OCI-M1 (cell line): ENCODE measurements around the gene HSD11B1.

Source experiments
- DNase-seq: peaks from one replicate; lab custom pipeline; 2025; lab: John Stamatoyannopoulos, UW

Gene HSD11B1

DNA sequence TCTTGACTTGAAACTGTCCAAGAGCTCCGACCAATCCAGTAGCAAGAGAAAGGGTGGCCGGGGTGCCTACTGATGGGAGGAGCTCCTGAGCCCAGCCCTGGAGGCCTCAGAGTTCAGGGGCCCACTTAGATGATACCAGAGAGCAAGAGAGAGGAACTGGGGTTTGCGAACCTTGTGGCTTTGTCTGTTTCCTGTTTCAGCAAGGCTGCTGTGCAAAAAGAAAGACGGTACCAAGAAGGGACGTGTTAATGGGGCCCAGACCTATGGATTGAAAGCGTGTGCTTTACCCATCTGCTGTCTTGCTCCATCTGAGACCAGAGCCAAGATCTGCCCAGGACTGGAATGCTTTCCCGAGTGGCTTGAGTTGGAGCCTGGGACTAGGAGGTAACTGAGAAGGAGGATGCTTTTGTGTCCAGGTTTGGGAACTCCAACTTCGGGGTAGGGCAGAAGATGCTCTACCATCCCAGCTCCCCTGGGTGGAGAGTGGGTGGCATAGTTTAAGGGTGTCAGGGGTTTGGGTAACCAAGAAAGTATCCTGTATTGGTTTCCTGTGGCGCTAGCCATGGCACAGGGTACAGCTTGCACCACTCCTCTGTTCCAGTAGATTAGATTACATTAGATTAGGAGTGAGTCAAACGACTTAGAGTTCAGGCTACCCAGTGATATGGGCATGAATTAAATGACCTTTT, 51.4 kb downstream of the HSD11B1 start, which contains the start of gene TRAF3IP3:
TRAF3IP3 (plus strand) TSS at position 128 of the 689 bp plus-strand sequence. CDS start 3,987 bp downstream, outside the sequence.
- DNase-seq: peak; percentile 59

GRCh38 chr1:209756615-209757445, 52.2 kb downstream of the HSD11B1 start:
- DNase-seq: no peak

DNA sequence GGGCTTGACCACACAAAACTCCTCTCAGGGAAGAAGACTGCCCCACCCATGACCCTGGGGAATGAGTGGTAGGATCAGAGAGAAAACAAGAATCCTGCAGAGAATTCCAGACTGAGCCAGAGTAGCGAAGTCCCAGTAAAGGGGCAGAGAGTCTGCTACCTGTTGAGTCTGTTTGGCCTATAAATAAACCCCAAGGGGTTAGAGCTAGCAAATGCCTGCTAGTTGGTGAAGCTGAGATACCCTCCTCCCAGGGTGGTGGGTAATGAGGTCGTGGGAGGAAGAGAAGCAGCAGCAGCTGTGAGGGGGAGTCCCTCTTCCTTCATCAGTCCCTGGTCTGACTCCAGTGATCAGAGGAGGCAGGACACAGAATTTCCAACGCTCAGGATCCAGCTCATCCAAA, 53.8 kb downstream of the HSD11B1 start:
- DNase-seq: no peak

GRCh38 chr1:209759829-209760359, 55.2 kb downstream of the HSD11B1 start:
- DNase-seq: no peak

- no peak for DNase-seq
Measured at GRCh38 chr1:209761011-209761635, 56.5 kb downstream of the HSD11B1 start.

DNA sequence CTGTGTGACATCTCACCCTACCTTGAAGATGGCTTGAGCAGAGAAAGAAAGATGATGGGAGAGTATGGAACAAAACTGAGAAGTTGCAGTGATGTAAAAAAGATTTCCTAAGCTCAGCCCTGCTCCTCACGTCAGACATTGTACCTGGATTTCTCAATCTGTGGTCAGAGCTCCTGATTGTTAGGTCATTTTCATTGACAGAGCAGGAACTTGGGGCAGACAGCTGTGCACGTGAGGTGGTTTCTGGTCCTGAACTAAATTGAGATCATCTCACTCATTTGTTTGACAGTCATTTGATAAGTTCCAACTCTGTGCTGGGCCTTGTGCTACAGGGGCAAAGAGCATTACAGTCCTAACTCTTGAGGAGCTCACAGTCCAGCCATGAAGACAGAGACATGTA, 61.4 kb downstream of the HSD11B1 start:
- no peak for DNase-seq

- no peak for DNase-seq
Measured at GRCh38 chr1:209767096-209767495, 62.5 kb downstream of the HSD11B1 start.

DNA sequence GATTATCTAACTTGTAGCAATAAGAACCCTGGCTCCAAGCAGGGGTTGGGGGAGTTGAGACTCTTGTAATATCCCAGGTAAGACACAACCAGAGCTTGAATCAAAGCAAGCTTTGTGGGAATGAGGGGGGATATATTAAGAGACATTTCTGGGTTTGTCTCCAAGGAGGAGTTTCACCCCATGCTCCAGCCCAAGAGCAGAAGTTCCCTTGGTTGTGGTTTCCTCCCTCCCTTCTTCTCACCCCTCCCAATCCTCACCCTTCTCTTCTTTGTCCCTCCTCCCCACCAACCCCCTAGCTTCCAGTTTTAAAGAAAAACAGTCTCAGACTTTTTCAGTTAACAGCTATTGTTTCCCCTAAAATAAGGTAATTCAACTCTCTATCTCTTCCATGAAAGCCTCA, 63.1 kb downstream of the HSD11B1 start:
- DNase-seq: peak; percentile 37

DNA sequence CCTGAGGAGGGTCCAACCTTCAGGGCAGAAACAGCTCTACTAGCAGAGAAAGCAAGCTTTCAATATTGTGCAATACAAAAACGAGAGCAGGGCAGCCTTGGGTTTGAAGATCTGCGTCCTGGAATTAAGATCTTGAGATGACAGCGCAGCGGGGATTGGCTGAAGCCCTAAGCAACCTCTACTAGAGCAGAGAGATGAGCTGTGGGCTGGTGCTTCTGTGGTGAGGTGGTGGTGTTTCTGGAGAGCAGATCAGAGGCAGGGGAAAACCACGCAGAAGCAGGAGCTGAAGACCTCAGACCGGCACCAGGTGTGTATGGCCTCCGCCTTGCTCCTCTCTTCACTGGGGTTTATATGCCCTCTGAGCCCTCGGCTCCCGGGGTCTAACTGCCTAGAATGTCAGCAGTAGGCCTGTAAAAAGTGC, 63.7 kb downstream of the HSD11B1 start:
- DNase-seq: no peak

- no peak for DNase-seq
Measured at GRCh38 chr1:209769171-209769904, 64.7 kb downstream of the HSD11B1 start.

DNA sequence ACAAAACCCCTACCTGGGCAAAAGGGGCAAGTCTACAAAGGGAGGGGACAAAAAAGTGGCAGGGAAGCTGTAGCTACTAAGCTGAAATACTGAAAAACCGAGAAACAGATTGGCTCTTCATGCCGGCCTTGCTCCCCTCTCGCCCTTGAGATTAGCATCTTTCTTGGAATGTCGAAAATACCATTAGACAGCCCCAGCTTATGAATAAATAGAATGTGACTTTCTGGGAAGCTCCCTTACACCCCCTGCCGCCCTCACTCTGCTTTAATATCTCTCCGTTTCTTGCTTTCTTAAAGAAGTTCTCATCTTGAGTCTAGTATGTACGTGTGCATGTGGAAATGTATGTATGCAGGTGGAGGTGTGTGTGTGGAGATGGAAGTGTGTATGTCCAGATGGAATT, 65.3 kb downstream of the HSD11B1 start:
- DNase-seq: no peak

DNA sequence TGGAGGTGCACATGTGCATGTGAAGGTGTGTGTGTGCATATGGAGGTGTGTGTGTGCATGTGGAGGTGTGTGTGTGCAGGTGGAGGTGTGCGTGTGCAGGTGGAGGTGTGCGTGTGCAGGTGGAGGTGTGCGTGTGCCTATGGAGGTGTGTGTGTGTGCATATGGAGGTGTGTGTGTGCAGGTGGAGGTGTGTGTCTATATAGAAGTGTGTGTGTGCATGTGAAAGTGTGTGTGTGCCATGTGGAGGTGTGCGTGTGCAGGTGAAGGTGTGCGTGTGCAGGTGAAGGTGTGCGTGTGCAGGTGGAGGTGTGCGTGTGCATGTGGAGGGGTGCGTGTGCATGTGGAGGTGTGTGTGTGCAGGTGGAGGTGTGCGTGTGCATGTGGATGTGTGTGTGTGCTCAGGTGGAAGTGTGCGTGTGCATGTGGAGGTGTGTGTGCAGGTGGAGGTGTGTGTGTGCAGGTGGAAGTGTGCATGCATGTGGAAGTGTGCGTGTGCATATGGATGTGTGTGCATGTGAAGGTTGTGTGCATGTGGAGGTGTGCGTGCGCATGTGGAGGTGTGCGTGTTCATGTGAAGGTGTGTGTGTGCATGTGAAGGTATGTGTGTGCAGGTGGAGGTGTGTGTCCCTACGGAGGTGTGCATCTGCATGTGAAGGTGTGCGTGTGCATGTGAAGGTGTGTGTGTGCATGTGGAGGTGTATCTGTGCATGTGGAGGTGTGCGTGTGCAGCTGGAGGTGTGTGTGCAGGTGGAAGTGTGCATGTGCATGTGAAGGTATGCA, 66.2 kb downstream of the HSD11B1 start:
- DNase-seq: no peak

DNA sequence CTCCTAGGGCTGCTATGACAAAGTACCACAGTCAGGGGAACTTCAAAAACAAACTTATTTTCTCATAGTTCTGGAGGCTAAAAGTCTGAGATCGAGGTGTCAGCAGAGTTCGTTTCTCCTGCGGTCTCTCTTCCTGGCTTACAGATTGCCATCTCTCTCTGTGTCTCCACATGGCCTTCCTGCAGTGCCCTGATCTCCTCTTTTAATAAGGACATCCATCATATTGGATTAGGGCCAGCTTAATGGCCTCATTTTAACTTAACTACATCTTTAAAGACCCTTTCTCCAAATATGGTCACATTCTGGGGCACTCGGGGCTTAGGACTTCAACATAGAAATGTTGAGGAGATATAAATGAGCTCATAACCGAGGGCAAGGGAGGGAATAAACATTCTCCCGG, 67.5 kb downstream of the HSD11B1 start:
- no peak for DNase-seq

DNA sequence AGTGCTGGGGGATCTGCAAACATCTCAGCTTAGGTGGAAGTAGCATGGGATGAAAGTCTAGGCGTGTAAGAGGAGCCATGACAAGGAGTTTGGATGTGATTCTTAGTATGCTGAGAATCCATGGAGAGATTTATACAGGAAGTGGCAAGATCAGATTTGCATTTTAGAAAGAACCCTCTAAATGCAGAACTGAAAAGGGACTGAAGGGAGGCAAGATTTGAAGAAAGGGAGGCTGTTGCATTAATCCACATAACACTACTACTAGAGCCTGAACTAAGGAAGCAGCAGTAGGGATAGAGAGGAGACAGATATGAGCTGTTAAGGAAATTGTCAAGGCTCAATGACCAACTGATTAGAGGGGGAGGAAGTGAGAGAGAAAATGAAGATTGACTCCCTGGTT, 69.9 kb downstream of the HSD11B1 start:
- no peak for DNase-seq

GRCh38 chr1:209775678-209776077, 71.0 kb downstream of the HSD11B1 start:
- DNase-seq: no peak

DNA sequence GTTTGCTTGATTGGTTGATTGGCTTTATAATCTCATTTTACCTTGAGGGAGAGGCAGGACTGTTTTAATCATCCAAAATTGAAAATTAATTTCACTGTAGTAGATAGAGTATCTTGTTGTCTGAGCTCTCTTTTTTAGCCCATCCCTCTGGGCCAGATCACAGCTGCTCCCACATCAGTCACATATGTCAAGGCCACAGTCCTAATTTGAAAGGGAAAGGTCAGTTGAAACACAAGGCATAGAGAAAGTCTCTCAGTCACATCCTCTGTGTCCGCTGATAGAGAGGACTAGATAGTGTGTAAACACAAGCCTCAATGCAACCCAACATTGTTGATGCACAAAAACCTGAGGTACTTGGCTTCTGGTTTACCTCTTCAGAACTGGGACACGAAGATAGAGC, 72.9 kb downstream of the HSD11B1 start:
- DNase-seq: no peak

DNA sequence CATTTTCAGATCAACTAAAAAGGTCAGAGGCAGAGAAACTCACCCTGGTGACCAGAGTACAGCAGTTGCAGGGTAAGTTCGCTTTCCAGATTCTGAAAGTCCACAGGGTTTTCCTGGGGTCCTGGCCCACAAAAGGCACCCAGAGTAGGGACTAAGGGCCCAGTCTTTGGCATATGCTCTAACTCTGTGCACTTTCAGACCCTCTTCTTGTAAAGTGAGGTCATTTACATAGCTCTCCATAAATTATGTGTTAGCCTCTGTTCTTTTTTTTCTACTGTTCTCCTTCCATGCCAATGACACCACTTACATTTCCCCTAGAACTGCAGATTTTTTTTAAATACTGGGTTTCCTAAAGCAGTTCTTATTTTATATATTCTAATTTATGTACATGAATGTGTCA, 73.5 kb downstream of the HSD11B1 start:
- no peak for DNase-seq

DNA sequence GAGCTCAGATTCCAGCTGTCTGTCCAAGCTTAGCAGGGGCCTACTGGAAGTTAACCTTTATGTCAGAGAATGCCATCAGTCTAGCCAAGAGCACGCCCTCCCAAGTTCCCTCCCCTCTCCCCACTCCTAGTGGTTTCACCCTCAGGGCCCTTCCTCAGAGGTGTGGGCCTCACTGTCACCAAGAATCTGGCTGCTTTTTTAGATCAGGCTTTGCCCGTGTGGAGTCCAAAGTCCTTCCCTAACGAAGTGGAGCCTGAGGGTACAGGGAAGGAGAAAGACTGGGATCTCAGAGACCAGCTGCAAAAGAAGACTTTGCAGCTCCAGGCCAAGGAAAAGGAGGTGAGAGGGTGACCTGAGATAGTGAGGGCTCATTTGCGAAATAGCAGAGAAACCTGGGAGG, 75.6 kb downstream of the HSD11B1 start:
- no peak for DNase-seq

GRCh38 chr1:209783386-209783785, 78.7 kb downstream of the HSD11B1 start:
- DNase-seq: no peak
